ENCODE measurements around the gene ZC3H12A.

ZC3H12A gene

GRCh38 chr1:37456614-37457013, 17.8 kb upstream of the ZC3H12A start:
- H3K9ac ChIP-seq (ENCODE audit: low read depth, low read length, poor library complexity, severe bottlenecking): no peak overlapping the region
- H2AFZ ChIP-seq (ENCODE audit: low read length): no peak overlapping the region
- H3K27me3 ChIP-seq (ENCODE audit: insufficient read depth, low read length, poor library complexity, severe bottlenecking): no peaks in the 10 kb centered on the region
- H3F3A ChIP-seq (ENCODE audit: low read depth): no peaks in the 10 kb centered on the region
- H3K79me2 ChIP-seq (ENCODE audit: insufficient read depth, low read length): no peaks in the 10 kb centered on the region
- H3K36me3 ChIP-seq (ENCODE audit: insufficient read depth, low read length): no peaks in the 10 kb centered on the region
- no peak overlapping the region for H3K4me3 ChIP-seq (ENCODE audit: low read length, poor library complexity, severe bottlenecking)
- no peaks in the 10 kb centered on the region for H4K20me1 ChIP-seq (ENCODE audit: insufficient read depth, low read length, poor library complexity, severe bottlenecking)
- TF ChIP-seq CTCF (conservative IDR thresholded peaks at IDR 0.05; ENCODE audit: low read length) (no peak), EZH2phosphoT487 (IDR thresholded peaks at IDR 0.05; ENCODE audit: borderline replicate concordance) (no peak)
- H3K4me2 ChIP-seq (ENCODE audit: low read depth, low read length, poor library complexity, severe bottlenecking): no peak overlapping the region
- no peaks in the 10 kb centered on the region for H3K4me1 ChIP-seq (ENCODE audit: insufficient read depth, low read length, poor library complexity, severe bottlenecking)
- no peaks in the 10 kb centered on the region for H3K9me3 ChIP-seq (ENCODE audit: insufficient read depth, low read depth, low read length)
- no peaks in the 10 kb centered on the region for H3K9me2 ChIP-seq (replicated peaks; ENCODE audit: low read depth, low read length)

GRCh38 chr1:37458551-37458950, 15.8 kb upstream of the ZC3H12A start:
- H3K4me3 ChIP-seq (ENCODE audit: low read length, poor library complexity, severe bottlenecking): no peak overlapping the region
- no peaks in the 10 kb centered on the region for H3K27me3 ChIP-seq (ENCODE audit: insufficient read depth, low read length, poor library complexity, severe bottlenecking)
- H4K20me1 ChIP-seq (ENCODE audit: insufficient read depth, low read length, poor library complexity, severe bottlenecking): no peaks in the 10 kb centered on the region
- no peaks in the 10 kb centered on the region for H3K79me2 ChIP-seq (ENCODE audit: insufficient read depth, low read length)
- no peaks in the 10 kb centered on the region for H3K9me2 ChIP-seq (replicated peaks; ENCODE audit: low read depth, low read length)
- H3K36me3 ChIP-seq (ENCODE audit: insufficient read depth, low read length): no peaks in the 10 kb centered on the region
- no peak overlapping the region for H3K9ac ChIP-seq (ENCODE audit: low read depth, low read length, poor library complexity, severe bottlenecking)
- no peak overlapping the region for H3K4me2 ChIP-seq (ENCODE audit: low read depth, low read length, poor library complexity, severe bottlenecking)
- TF ChIP-seq EZH2phosphoT487 (IDR thresholded peaks at IDR 0.05; ENCODE audit: borderline replicate concordance) (no peak), CTCF (conservative IDR thresholded peaks at IDR 0.05; ENCODE audit: low read length) (peak; percentile 43)
- no peaks in the 10 kb centered on the region for H3K9me3 ChIP-seq (ENCODE audit: insufficient read depth, low read depth, low read length)
- H2AFZ ChIP-seq (ENCODE audit: low read length): no peak overlapping the region
- no peaks in the 10 kb centered on the region for H3K4me1 ChIP-seq (ENCODE audit: insufficient read depth, low read length, poor library complexity, severe bottlenecking)
- no peaks in the 10 kb centered on the region for H3F3A ChIP-seq (ENCODE audit: low read depth)

- H3K4me1 ChIP-seq (ENCODE audit: insufficient read depth, low read length, poor library complexity, severe bottlenecking): no peaks in the 10 kb centered on the region
- H3F3A ChIP-seq (ENCODE audit: low read depth): no peaks in the 10 kb centered on the region
- TF ChIP-seq EZH2phosphoT487 (IDR thresholded peaks at IDR 0.05; ENCODE audit: borderline replicate concordance) (no peak), CTCF (conservative IDR thresholded peaks at IDR 0.05; ENCODE audit: low read length) (no peak)
- H3K4me3 ChIP-seq (ENCODE audit: low read length, poor library complexity, severe bottlenecking): no peak overlapping the region
- H3K4me2 ChIP-seq (ENCODE audit: low read depth, low read length, poor library complexity, severe bottlenecking): no peak overlapping the region
- H4K20me1 ChIP-seq (ENCODE audit: insufficient read depth, low read length, poor library complexity, severe bottlenecking): no peaks in the 10 kb centered on the region
- no peaks in the 10 kb centered on the region for H3K79me2 ChIP-seq (ENCODE audit: insufficient read depth, low read length)
- no peaks in the 10 kb centered on the region for H3K27me3 ChIP-seq (ENCODE audit: insufficient read depth, low read length, poor library complexity, severe bottlenecking)
- H3K9me2 ChIP-seq (replicated peaks; ENCODE audit: low read depth, low read length): no peaks in the 10 kb centered on the region
- no peak overlapping the region for H3K9ac ChIP-seq (ENCODE audit: low read depth, low read length, poor library complexity, severe bottlenecking)
- no peak overlapping the region for H2AFZ ChIP-seq (ENCODE audit: low read length)
- H3K9me3 ChIP-seq (ENCODE audit: insufficient read depth, low read depth, low read length): no peaks in the 10 kb centered on the region
- H3K36me3 ChIP-seq (ENCODE audit: insufficient read depth, low read length): no peaks in the 10 kb centered on the region
Observed at GRCh38 chr1:37461698-37462436, 12.5 kb upstream of the ZC3H12A start.
